ENCODE results near the gene PTDSS2.

PTDSS2 gene

DNA sequence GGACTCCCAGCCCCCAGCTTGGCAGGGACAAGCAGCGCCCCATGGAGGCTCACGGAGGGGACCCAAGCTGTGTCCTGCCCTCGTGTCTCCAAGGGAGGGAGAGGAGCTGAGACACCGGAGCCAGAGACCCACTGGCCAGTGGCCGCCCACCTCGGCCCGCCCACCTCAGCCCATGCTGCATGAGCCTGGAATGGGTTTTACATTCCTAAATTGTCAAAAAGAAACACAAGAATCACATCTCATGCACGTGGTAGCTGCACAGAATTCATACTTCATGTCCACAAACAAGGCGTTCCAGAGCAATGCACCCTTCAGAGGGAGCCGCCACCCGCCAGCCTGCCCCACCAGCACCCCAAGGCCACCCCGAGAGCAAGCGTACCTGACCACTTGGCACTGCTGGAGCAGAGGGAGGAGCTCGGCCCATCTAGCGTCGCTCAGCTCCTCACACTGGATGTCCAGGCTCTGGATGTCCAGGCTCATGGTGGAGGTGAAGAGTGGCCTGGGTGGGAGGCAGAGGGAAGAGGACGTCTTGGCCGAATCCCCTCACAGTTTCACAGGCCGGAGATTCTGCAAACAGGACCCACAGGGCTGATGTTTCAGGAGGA lies 51.7 kb downstream of the PTDSS2 start:
- DNase-seq (ENCODE audit: low read depth): no peak
- no peak overlapping the region for H3K4me3 ChIP-seq (ENCODE audit: low read depth, low read length)
- no peak for TF ChIP-seq CTCF (conservative IDR thresholded peaks at IDR 0.05; ENCODE audit: low read depth, low read length)

DNA sequence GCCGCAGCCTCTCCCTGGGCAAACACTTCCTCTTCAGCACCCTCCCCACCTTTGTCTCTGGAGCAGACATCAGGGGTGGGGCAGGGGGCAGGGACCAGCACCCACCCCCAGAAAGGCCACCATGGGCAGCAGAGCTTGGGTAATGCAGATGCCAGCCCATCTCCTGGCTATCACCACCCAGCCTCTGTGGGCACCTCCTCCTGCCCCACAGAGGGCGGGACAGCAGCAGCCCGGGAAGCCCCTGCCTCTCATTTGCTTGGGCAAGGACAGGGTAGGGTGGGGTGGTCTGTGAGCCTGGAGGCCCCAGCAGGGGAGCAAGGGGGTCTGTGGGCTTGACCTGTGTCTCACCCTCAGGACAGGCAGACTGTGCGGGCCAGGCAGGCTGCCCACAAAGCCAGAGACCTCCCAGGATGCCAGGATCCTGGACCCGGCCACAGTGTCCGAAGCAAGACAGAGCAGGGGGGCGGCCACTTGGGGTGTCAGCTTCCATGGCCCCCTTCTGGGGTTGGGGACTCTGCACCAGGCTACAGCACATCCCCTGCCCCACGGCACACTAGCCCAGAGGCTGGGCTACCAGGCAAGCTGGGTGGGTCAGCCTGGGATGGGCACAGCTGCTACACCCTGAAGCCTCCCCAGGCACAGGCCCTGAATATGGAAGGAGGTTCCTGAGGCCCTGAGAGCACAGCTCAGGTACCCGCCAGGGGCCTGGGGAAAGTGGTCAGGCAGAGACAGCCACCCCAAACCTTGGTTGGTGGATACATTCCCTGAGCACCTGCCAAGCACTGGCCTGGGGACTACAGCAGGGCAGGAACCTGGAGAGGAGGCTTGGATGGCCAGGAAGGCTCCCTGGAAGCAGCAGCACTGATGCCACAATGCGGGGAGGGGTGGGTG lies 52.5 kb downstream of the PTDSS2 start:
- no peak for TF ChIP-seq CTCF (conservative IDR thresholded peaks at IDR 0.05; ENCODE audit: low read depth, low read length)
- no peak overlapping the region for H3K4me3 ChIP-seq (ENCODE audit: low read depth, low read length)

DNA sequence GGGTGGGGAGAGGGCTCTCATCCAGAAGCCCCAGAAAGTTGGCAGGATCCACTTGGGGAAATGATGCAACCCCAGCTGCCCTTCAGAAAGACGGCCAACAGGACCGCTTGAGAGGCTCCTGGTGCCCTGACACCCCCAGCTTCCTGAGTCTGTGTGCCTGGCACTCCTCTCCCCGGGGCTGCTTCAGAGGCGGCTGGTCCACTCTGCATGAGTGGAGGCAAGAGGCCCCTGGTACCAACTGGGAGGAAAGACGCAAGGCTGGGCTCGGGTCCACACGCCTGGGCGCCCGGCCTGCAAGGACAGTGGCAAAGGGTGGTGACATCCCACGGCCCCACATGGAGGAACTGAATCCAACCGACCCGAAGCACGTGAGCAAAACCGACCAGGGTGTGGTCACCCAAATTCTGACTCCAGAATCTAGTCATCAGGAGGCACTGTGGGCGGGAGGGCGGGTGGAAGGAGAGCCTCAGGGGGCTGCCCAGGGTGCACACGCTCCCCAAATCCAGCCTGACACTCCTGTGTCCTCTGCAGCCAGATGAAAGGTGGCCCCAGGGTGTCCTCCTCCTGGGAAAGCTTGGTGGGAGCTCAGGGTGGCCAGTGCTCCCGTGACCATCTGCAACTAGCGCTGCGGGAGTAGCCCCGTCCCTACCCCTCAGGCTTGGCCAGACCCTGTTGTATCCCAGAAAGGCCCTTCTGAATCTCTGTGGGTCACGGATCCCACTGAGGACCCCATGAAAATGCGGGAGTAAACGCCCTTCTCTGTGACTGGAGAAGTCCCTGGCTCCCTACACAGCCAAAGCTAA lies 53.3 kb downstream of the PTDSS2 start:
- DNase-seq (ENCODE audit: low read depth): peak; percentile 58
- peak overlapping the region; percentile 70 for H3K4me3 ChIP-seq (ENCODE audit: low read depth, low read length)
- TF ChIP-seq CTCF (conservative IDR thresholded peaks at IDR 0.05; ENCODE audit: low read depth, low read length): no peak

More for the DNA sequence above, 52.5 kb downstream of the PTDSS2 start:
- DNase-seq (ENCODE audit: low read depth): no peak

DNA sequence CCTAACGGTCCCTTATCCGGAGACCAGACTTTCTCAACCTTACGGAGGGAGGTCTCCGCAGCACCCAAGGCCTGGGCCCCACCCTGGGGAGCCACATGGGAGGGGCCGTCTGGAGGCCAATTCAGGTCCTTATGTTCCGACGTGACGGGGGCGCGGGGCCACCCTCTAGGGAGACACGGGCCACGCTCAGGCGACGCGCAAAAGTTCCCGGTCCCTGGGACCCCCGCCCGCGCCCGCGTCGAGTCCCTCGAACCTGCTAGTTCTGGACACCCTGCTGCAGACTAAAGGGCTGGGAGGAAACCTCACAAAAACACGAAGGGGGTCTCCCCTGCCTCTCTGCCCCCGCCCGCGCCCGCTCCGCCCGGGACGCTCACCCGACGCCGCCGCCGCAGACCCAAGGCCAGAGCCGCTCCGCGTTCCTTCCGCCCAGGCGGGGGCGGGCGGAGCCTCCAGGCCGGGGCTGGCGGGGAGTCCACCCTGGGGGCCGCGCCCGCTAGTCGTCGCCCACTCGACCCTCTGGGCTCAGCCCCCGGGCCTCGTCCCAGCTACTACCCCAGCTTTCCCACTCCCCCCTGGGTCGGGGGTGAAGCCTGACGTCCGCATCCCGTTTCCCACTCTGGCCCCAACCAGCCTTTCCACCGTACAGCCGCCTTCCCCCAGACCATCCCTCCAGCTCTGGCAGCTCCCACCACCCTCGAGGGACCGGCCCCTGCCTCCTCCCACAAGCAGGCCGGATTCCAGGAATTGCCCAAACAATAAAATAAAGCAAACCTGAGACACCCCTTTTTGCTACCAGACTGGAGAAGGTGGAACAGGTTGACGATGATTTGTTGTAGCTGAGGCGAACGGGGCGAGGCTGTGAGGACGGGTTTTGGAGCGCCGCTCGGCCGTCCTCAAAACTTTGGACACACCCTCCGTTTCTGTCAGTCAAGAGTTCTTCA lies 54.2 kb downstream of the PTDSS2 start:
- peak overlapping the region; percentile 70 for H3K4me3 ChIP-seq (ENCODE audit: low read depth, low read length)
- peak; percentile 60 for DNase-seq (ENCODE audit: low read depth)
- TF ChIP-seq CTCF (conservative IDR thresholded peaks at IDR 0.05; ENCODE audit: low read depth, low read length): no peak

DNA sequence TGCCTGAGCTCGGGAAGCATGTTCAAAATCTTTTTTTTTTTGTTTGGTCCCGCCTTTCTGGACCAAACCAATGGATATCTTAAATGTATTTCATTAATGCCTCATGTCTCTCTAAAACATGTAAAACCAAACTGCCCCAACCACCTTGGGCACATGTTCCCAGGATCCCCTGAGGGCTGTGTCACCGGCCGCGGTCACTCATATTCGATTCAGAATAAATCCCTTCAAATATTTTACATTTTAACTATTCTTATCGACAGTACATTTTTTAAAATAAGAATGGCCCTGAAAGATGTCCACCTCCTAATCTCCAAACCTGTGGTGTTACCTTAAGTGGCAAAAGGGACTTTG lies 54.9 kb downstream of the PTDSS2 start:
- DNase-seq (ENCODE audit: low read depth): no peak
- H3K4me3 ChIP-seq (ENCODE audit: low read depth, low read length): peak overlapping the region; percentile 70
- no peak for TF ChIP-seq CTCF (conservative IDR thresholded peaks at IDR 0.05; ENCODE audit: low read depth, low read length)

Data from choroid plexus epithelial cell (primary cell).